PC-3 (cell line): ENCODE measurements around the gene TGM2. TPM values are rescaled to one million over a fixed set of nuclear protein-coding genes. Genes with fewer than 3 reads are reported as not detected.

Experiments
- ATAC-seq: fragments of 200-7000 bp; cut with Tn5 transposase; 2 replicates; pipeline ENCODE4 v1.9.1; 2020; ENCODE audit warnings: mild to moderate bottlenecking, moderate library complexity
- BruUV-seq: library from RNA; stranded (reverse); fragments of 400-500 nt; replicated peaks from 2 replicates; lab custom pipeline; 2021; lab: Mats Ljungman, UMichigan
- CTCF ChIA-PET: fragments of 300-600 bp; sonication (Branson Sonifier 250); formaldehyde crosslinking; loops from one replicate; lab custom pipeline; 2022; ENCODE audit warnings: antibody characterized with exemption; lab: Charles Lee
- POLR2A ChIA-PET: fragments of 300-600 bp; sonication (Branson Sonifier 250); formaldehyde crosslinking; loops from one replicate; lab custom pipeline; 2022; ENCODE audit warnings: antibody characterized with exemption; ENCODE audit not compliant: unreplicated experiment; lab: Charles Lee
- DNase-seq: peaks from one replicate; pipeline ENCODE4 v3.0.0-alpha.2; 2015
- H2AFZ ChIP-seq: fragments of 300-600 bp; sonication (generic); 2 replicates; pipeline ENCODE4 v1.6.0; 2016; ENCODE audit warnings: antibody characterized with exemption, low read length
- H3F3A ChIP-seq: fragments of 300-600 bp; sonication (generic); one replicate; pipeline ENCODE4 v1.6.0; 2017; ENCODE audit warnings: antibody characterized with exemption, low read length, control low read depth, mild to moderate bottlenecking; ENCODE audit not compliant: unreplicated experiment
- H3K27ac ChIP-seq: fragments of 300-600 bp; sonication (generic); 2 replicates; pipeline ENCODE4 v1.5.1; 2016; ENCODE audit warnings: mild to moderate bottlenecking, low read length
- H3K27me3 ChIP-seq: fragments of 300-600 bp; sonication (generic); 2 replicates; pipeline ENCODE4 v1.6.1; 2016; ENCODE audit warnings: low read length, mixed read lengths
- H3K36me3 ChIP-seq: fragments of 300-600 bp; sonication (generic); 2 replicates; pipeline ENCODE4 v1.6.1; 2016; ENCODE audit warnings: low read depth, mixed run types, low read length, mixed read lengths
- H3K4me1 ChIP-seq: fragments of 300-600 bp; sonication (generic); 2 replicates; pipeline ENCODE4 v1.5.1; 2016; ENCODE audit warnings: low read length; ENCODE audit not compliant: insufficient read depth
- H3K4me2 ChIP-seq: fragments of 300-600 bp; sonication (generic); 2 replicates; pipeline ENCODE4 v1.6.0; 2016; ENCODE audit warnings: low read length
- H3K4me3 ChIP-seq: fragments of 300-600 bp; sonication (generic); 2 replicates; pipeline ENCODE4 v1.5.1; 2016; ENCODE audit warnings: mild to moderate bottlenecking, low read length, mixed read lengths
- H3K79me2 ChIP-seq: fragments of 300-600 bp; sonication (generic); 2 replicates; pipeline ENCODE4 v1.6.1; 2017; ENCODE audit warnings: low read length, mixed read lengths
- H3K9ac ChIP-seq: fragments of 300-600 bp; sonication (generic); 2 replicates; pipeline ENCODE4 v1.6.0; 2016; ENCODE audit warnings: mild to moderate bottlenecking, low read length
- H3K9me2 ChIP-seq: fragments of 300-600 bp; sonication (generic); replicated peaks from 2 replicates; pipeline ENCODE4 v1.6.1; 2016; ENCODE audit warnings: mixed run types, low read length, mixed read lengths
- H3K9me3 ChIP-seq: fragments of 300-600 bp; sonication (generic); 2 replicates; pipeline ENCODE4 v1.6.1; 2016; ENCODE audit warnings: low read length, mixed read lengths
- H4K20me1 ChIP-seq: fragments of 300-600 bp; sonication (generic); 2 replicates; pipeline ENCODE4 v1.6.1; 2016; ENCODE audit warnings: low read length, mixed read lengths
- EZH2 ChIP-seq: fragments of 300-600 bp; sonication (generic); IDR thresholded peaks from one replicate; pipeline ENCODE4 v1.6.1; 2017; ENCODE audit warnings: antibody characterized with exemption, mild to moderate bottlenecking, low read length; ENCODE audit not compliant: unreplicated experiment
- EZH2phosphoT487 ChIP-seq: fragments of 300-600 bp; sonication (generic); IDR thresholded peaks from 2 replicates; pipeline ENCODE4 v1.6.1; 2018; ENCODE audit warnings: mild to moderate bottlenecking, antibody characterized with exemption, low read length, borderline replicate concordance
- intact Hi-C: fragments of 100-400 bp; cut with micrococcal nuclease; formaldehyde crosslinking; loops from 2 replicates; pipeline ENCODE4 v1.9.0; 2023
- total RNA-seq: library from RNA; depleted of rRNA; stranded (reverse); fragments of >200 nt; gene quantifications from 2 replicates; pipeline ENCODE4 v1.2.3, GENCODE V29; 2014
- TF ChIP-seq, protein P1 (sequence below): fragments of 300-600 bp; sonication (generic); conservative IDR thresholded peaks from 2 replicates; pipeline ENCODE4 v1.5.1; 2017; ENCODE audit warnings: antibody characterized with exemption, low read depth, mild to moderate bottlenecking, low read length

TGM2 gene
- total RNA-seq, 1 experiment from 2014 or later: 583 TPM

DNA sequence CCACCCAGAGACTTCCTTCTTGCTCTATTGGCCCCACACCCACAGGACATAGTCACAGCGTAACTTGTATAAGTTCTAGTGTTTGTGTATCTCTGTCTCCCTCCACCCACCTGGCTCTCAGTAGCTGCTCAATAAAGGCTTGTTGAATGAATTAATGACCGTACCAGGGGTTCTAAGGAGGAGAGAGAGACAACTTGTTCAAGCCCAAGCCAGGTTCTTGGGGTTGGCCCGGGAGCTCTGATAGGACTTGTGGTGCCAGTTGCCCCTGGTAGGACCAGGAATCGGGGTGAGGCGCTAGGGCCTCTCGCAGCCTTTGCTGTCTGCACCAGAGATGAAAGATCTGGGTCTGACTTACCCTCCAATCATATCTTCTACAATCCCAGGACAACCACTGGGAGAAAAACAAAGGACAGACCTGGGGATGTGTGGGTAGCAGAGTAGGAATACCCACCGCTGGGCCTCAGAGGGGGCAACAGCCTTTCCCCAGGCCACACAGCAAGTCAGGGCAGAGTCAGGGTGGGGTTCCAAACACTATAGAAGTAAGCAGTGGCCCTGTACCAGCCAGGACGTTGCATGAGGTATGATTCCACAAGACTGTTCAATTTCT is 5.3 kb upstream of the TGM2 start:
- Histone ChIP-seq H3K36me3 (no peaks in the 10 kb centered on the region), H3K27me3 (no peaks in the 10 kb centered on the region), H3K9me3 (no peaks in the 10 kb centered on the region), H3K9ac (no peak overlapping the region), H3K27ac (peak overlapping the region; percentile 94), H3K4me1 (peaks cover 85% of the 10 kb centered on the region), H3F3A (peaks cover 15% of the 10 kb centered on the region), H3K4me3 (no peak overlapping the region), H4K20me1 (no peaks in the 10 kb centered on the region), H3K4me2 (no peak overlapping the region), H2AFZ (no peak overlapping the region), H3K9me2 (no peaks in the 10 kb centered on the region), H3K79me2 (peaks cover 6% of the 10 kb centered on the region; the same call in 1 of the 2 replicates)
- POLR2A ChIA-PET: no interaction called here
- no peak for ATAC-seq
- CTCF ChIA-PET: interaction anchor here (1.5 kb wide), 1 partner anchor 51 kb away, joined by 4 read pairs; no protein-coding TSS in a partner anchor
- no peak for DNase-seq
- TF ChIP-seq, protein P1, sequence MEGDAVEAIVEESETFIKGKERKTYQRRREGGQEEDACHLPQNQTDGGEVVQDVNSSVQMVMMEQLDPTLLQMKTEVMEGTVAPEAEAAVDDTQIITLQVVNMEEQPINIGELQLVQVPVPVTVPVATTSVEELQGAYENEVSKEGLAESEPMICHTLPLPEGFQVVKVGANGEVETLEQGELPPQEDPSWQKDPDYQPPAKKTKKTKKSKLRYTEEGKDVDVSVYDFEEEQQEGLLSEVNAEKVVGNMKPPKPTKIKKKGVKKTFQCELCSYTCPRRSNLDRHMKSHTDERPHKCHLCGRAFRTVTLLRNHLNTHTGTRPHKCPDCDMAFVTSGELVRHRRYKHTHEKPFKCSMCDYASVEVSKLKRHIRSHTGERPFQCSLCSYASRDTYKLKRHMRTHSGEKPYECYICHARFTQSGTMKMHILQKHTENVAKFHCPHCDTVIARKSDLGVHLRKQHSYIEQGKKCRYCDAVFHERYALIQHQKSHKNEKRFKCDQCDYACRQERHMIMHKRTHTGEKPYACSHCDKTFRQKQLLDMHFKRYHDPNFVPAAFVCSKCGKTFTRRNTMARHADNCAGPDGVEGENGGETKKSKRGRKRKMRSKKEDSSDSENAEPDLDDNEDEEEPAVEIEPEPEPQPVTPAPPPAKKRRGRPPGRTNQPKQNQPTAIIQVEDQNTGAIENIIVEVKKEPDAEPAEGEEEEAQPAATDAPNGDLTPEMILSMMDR: no peak
- TF ChIP-seq EZH2: no peak
- no peak for TF ChIP-seq EZH2phosphoT487
- BruUV-seq: no TSS peak
- intact Hi-C loops: no loop called here

DNA sequence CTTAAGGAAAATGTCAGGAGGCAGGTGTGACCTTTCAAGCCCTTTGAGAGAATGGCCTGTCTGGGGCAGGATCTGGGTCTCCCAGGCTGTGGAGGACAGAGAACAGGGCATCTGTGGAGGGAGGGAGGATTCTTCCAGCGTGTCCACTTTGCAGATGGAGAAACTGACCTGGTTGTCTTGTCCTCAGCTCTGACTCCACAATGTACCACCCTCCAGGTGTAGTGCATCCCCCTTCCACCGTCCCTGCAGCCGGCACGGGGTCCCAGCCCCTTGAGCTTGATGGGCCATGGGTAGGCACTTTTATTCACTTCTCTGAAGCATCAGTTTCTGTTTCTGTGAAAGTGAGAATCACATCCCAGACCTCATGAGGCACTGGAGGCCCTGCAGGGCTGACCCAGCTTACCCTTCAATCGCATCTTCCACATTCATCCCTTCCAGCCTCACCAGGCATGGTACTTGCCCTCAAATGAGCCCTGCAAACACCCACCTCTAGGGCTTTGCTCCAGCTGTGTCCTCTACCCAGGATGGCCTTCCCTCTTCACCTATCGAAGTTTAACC is 4.6 kb upstream of the TGM2 start:
- H3K9ac ChIP-seq: no peak overlapping the region
- H3K4me3 ChIP-seq: no peak overlapping the region
- CTCF ChIA-PET: interaction anchor here (1.5 kb wide), 1 partner anchor 51 kb away, joined by 4 read pairs; no protein-coding TSS in a partner anchor
- H3K9me3 ChIP-seq: no peaks in the 10 kb centered on the region
- TF ChIP-seq EZH2 (no peak), EZH2phosphoT487 (no peak)
- intact Hi-C loops: loop anchor here (5.0 kb wide), 1 partner anchor 57 kb away; no protein-coding TSS in a partner anchor
- peak overlapping the region; percentile 94 for H3K27ac ChIP-seq
- no peak overlapping the region for H3K4me2 ChIP-seq
- no peaks in the 10 kb centered on the region for H4K20me1 ChIP-seq
- H3F3A ChIP-seq: peaks cover 15% of the 10 kb centered on the region
- peaks cover 88% of the 10 kb centered on the region for H3K4me1 ChIP-seq
- H3K79me2 ChIP-seq: peaks cover 11% of the 10 kb centered on the region
- BruUV-seq: no TSS peak
- H3K27me3 ChIP-seq: no peaks in the 10 kb centered on the region
- DNase-seq (no peak), ATAC-seq (no peak)
- no peaks in the 10 kb centered on the region for H3K9me2 ChIP-seq
- no peak overlapping the region for H2AFZ ChIP-seq
- H3K36me3 ChIP-seq: no peaks in the 10 kb centered on the region
- POLR2A ChIA-PET: no interaction called here

DNA sequence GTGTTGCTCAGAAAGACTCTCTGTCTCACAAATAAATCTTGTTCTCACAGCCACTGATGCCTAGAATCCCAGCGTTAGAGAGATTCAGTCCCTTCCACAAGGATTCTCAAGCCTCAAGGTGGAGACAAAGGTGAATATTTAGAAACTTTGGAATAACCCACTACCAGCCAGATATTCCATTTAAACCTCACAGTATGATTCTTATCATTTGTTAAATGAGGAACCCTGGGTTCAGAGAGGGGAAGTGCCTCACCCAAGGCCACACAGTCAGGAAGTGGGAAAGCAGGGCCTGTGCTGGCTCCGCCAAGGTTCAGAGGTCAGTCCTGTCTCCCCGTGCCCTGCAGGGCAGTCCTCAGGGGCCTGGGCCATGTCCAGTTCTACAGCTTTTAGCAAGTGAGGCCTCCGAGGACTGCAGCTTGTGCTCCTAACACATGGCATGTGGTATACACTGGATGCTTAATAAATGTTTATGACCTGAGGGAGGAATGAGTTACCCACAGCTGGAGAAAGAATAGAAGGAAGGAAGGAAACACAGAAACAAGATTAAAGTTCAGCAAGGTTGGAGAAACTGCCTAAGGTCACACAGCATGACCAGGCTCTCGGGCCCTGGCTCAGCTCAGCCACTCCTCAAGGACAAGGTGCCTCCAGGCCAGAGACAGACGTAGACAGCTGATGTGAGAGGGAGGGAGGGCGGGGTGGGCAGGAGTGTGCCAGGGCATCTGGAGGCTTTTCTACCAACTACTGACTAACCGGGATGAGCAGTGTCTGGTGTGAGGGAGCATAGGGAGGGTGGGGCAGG is 3.9 kb upstream of the TGM2 start:
- no peaks in the 10 kb centered on the region for H3K9me2 ChIP-seq
- H3K9me3 ChIP-seq: no peaks in the 10 kb centered on the region
- TF ChIP-seq EZH2phosphoT487 (no peak), EZH2 (no peak)
- TF ChIP-seq, protein P1: 0 out of 2 replicates have a peak, but pooled peaks have one; percentile 24
- CTCF ChIA-PET: interaction anchor here (1.5 kb wide), 1 partner anchor 52 kb away, joined by 4 read pairs; no protein-coding TSS in a partner anchor
- no peaks in the 10 kb centered on the region for H4K20me1 ChIP-seq
- H3K27me3 ChIP-seq: no peaks in the 10 kb centered on the region
- H3F3A ChIP-seq: peaks cover 15% of the 10 kb centered on the region
- peaks cover 90% of the 10 kb centered on the region for H3K4me1 ChIP-seq
- POLR2A ChIA-PET: no interaction called here
- no peak overlapping the region; the same call in 1 of the 2 replicates for H2AFZ ChIP-seq
- no peak overlapping the region for H3K4me3 ChIP-seq
- DNase-seq (peak; percentile 55), ATAC-seq (no peak)
- peak overlapping the region; percentile 94 for H3K27ac ChIP-seq
- H3K79me2 ChIP-seq: peaks cover 18% of the 10 kb centered on the region
- H3K9ac ChIP-seq: peak overlapping the region; percentile 78
- BruUV-seq: no TSS peak
- peak overlapping the region; percentile 58 for H3K4me2 ChIP-seq
- intact Hi-C loops: loop anchor here (5.0 kb wide), 1 partner anchor 57 kb away; no protein-coding TSS in a partner anchor
- no peaks in the 10 kb centered on the region for H3K36me3 ChIP-seq
